ENCODE measurements around the gene CD300LB. TPM values are rescaled to one million over a fixed set of nuclear protein-coding genes. Genes with fewer than 3 reads are reported as not detected.

The CD300LB gene
- total RNA-seq, 1 donor from 2014 or later = not detected

GRCh38 chr17:74527081-74527480, 4.2 kb downstream of the CD300LB start:
- Histone ChIP-seq H3K9me3 (replicated peaks) (peaks cover 8% of the 10 kb centered on the region), H3K4me1 (no peaks in the 10 kb centered on the region), H3K27ac (replicated peaks) (no peak overlapping the region), H3K4me3 (no peak overlapping the region), H3K36me3 (no peaks in the 10 kb centered on the region), H3K27me3 (ENCODE audit: low read depth) (peaks cover 34% of the 10 kb centered on the region)
- no peak for DNase-seq
- intact Hi-C loops (cut with micrococcal nuclease) = no loop called here
- TF ChIP-seq CTCF (IDR thresholded peaks at IDR 0.05; ENCODE audit: borderline replicate concordance) = no peak

GRCh38 chr17:74526681-74527080, 4.6 kb downstream of the CD300LB start:
- H3K27ac ChIP-seq (replicated peaks) = no peak overlapping the region
- intact Hi-C loops (cut with micrococcal nuclease) = no loop called here
- H3K9me3 ChIP-seq (replicated peaks) = peaks cover 8% of the 10 kb centered on the region
- peaks cover 38% of the 10 kb centered on the region for H3K27me3 ChIP-seq (ENCODE audit: low read depth)
- no peaks in the 10 kb centered on the region for H3K4me1 ChIP-seq
- H3K4me3 ChIP-seq = no peak overlapping the region
- TF ChIP-seq CTCF (IDR thresholded peaks at IDR 0.05; ENCODE audit: borderline replicate concordance) = no peak
- H3K36me3 ChIP-seq = no peaks in the 10 kb centered on the region
- no peak for DNase-seq

- Histone ChIP-seq H3K4me3 (no peak overlapping the region), H3K4me1 (no peaks in the 10 kb centered on the region), H3K27me3 (ENCODE audit: low read depth) (peaks cover 44% of the 10 kb centered on the region), H3K36me3 (no peaks in the 10 kb centered on the region), H3K9me3 (replicated peaks) (peaks cover 8% of the 10 kb centered on the region), H3K27ac (replicated peaks) (no peak overlapping the region)
- DNase-seq = no peak
- intact Hi-C loops (cut with micrococcal nuclease) = no loop called here
- TF ChIP-seq CTCF (IDR thresholded peaks at IDR 0.05; ENCODE audit: borderline replicate concordance) = no peak
These were observed 5.4 kb downstream of the CD300LB start for GRCh38 chr17:74525781-74526288.

- no peaks in the 10 kb centered on the region for H3K36me3 ChIP-seq
- H3K27me3 ChIP-seq (ENCODE audit: low read depth) = peaks cover 49% of the 10 kb centered on the region
- peaks cover 8% of the 10 kb centered on the region for H3K9me3 ChIP-seq (replicated peaks)
- no peak for TF ChIP-seq CTCF (IDR thresholded peaks at IDR 0.05; ENCODE audit: borderline replicate concordance)
- DNase-seq = no peak
- no peak overlapping the region for H3K4me3 ChIP-seq
- no peaks in the 10 kb centered on the region for H3K4me1 ChIP-seq
- H3K27ac ChIP-seq (replicated peaks) = no peak overlapping the region
- intact Hi-C loops (cut with micrococcal nuclease) = no loop called here
These were observed 5.9 kb downstream of the CD300LB start for GRCh38 chr17:74525465-74525725.

- TF ChIP-seq CTCF (IDR thresholded peaks at IDR 0.05; ENCODE audit: borderline replicate concordance) = no peak
- H3K27me3 ChIP-seq (ENCODE audit: low read depth) = peaks cover 45% of the 10 kb centered on the region
- intact Hi-C loops (cut with micrococcal nuclease) = no loop called here
These were observed 6.4 kb downstream of the CD300LB start for GRCh38 chr17:74524653-74525464.

More at GRCh38 chr17:74524653-74525464, 6.4 kb downstream of the CD300LB start:
- H3K9me3 ChIP-seq (replicated peaks) = peaks cover 8% of the 10 kb centered on the region
- H3K4me1 ChIP-seq = no peaks in the 10 kb centered on the region
- H3K27ac ChIP-seq (replicated peaks) = no peak overlapping the region
- H3K36me3 ChIP-seq = no peaks in the 10 kb centered on the region
- no peak overlapping the region for H3K4me3 ChIP-seq
- no peak for DNase-seq

Measured in left ventricle myocardium inferior (tissue), 1 donor.